Renal cortex interstitium (tissue), 11 donors: ENCODE measurements around the gene SPP1. TPM values are rescaled to one million over a fixed set of nuclear protein-coding genes. Genes with fewer than 3 reads are reported as not detected.

Source experiments
- DNase-seq, 11 donors: peaks; one replicate each; pipeline ENCODE4 v3.0.0-alpha.2; 2013; ENCODE audit warnings: low read depth in 9 of 11, low spot score in 4 of 11; ENCODE audit errors: extremely low read depth in 1 of 11
- polyA plus RNA-seq, 3 donors: library from polyadenylated mRNA; unstranded; fragments of 120-200 nt; gene quantifications; one replicate each; pipeline ENCODE4 v1.2.1, GENCODE V29; 2013; ENCODE audit not compliant: insufficient read length in 3 of 3

Gene SPP1
- polyA plus RNA-seq, 3 donors: 116 to 210 (median 158) TPM

DNA sequence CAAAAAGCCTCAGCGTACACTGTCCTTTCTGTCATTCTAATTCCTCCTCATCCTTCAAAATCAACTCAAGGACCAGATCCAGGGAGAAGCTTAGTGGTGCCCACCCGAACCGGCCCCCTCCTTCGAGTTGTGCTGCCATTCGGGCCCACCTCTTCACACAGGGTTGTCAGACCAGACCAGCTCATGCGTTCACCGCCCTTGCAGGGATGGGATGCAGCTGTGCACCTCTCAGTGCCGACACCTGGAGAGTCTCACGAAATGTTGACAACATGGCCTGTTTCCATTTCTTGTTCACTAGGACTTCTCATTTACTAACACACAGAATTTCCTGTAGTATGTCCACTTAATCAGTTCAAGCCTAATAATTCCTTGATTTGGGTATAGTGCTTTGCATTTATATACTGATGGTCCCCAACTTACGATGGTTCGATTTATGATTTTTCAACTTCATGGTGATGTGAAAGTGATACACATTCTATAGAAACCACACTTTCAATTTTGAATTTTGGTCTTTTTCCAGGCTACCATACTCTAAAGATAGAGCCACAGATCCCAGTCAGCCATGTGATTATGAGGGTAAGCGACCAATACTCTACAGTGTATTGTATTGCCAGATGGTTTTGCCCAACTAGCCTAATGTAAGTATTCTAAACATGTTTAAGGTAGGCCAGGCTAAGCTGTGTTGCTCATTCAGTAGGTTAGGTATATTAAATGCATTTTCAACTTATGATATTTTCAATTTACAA is 55.2 kb downstream of the SPP1 start:
- DNase-seq: no peak

Other genes starting within 250 kb of the SPP1 start
- gene IBSP, start 176.2 kb upstream of the SPP1 start, polyA plus RNA-seq: under 1 TPM in 1 of 3 donors, not detected in 2; 0.23 TPM
- not detected for gene MEPE, start 142.7 kb upstream of the SPP1 start, polyA plus RNA-seq
- gene PKD2, start 31.9 kb downstream of the SPP1 start, polyA plus RNA-seq: 10 to 100 TPM; 73.3 to 76.6 (median 76.6) TPM
- gene ABCG2, start 182.9 kb downstream of the SPP1 start, polyA plus RNA-seq: 1 to 10 TPM; 6.5 to 6.8 (median 6.8) TPM